ENCODE measurements around the gene COL3A1. TPM values are rescaled to one million over a fixed set of nuclear protein-coding genes. Genes with fewer than 3 reads are reported as not detected.

The COL3A1 gene
- total and polyA plus RNA-seq, 2 donors (not counting 3 experiments of a cell fraction or from before 2014, with no cell fraction given) = 2.3 to 8.7 TPM

GRCh38 chr2:189013671-189014448 is 39.7 kb downstream of the COL3A1 start:
- no TSS peak for BruUV-seq (replicated peaks)
- H3K9me3 ChIP-seq (replicated peaks; ENCODE audit: control insufficient read depth, insufficient read depth, low read length) = no peaks in the 10 kb centered on the region
- POLR2A ChIA-PET = no interaction called here
- intact Hi-C loops (cut with micrococcal nuclease) (loop anchor here (5.0 kb wide), 1 partner anchor 1043 kb away; no protein-coding TSS in a partner anchor), dilution Hi-C loops (cut with MboI; ENCODE audit: extremely low pct_ligation_motif_present, low sequenced_read_pairs) (no loop called here)
- CTCF ChIA-PET = no interaction called here
- H3K79me2 ChIP-seq (ENCODE audit: control insufficient read depth, insufficient read depth, low read length) = no peaks in the 10 kb centered on the region
- FAIRE-seq = no peak
- H3K27me3 ChIP-seq (ENCODE audit: control insufficient read depth in 2 of 2, insufficient read depth in 2 of 2, low read length in 2 of 2) = no peaks in the 10 kb centered on the region
- no peak overlapping the region for H3K4me3 ChIP-seq (replicated peaks in 1 of 3; ENCODE audit: insufficient read depth in 1 of 3, low read depth in 1 of 3, low read length in 3 of 3)
- H3K36me3 ChIP-seq (ENCODE audit: control insufficient read depth in 2 of 2, extremely low read depth in 1 of 2, insufficient read depth in 2 of 2, low read length in 2 of 2) = no peaks in the 10 kb centered on the region
- DNase-seq (ENCODE audit: low read depth, low spot score) = no peak
- TF ChIP-seq POLR2AphosphoS5 (IDR thresholded peaks at IDR 0.05; ENCODE audit: insufficient read depth, low read depth, low read length) (no peak), POLR2A (IDR thresholded peaks at IDR 0.05; ENCODE audit: low read depth, low read length) (no peak), JUN (IDR thresholded peaks at IDR 0.05; ENCODE audit: borderline replicate concordance, insufficient read depth, insufficient read length, low read depth) (no peak), MYC (IDR thresholded peaks at IDR 0.05; ENCODE audit: low read depth, low read length) (no peak), EZH2 (IDR thresholded peaks at IDR 0.05; ENCODE audit: borderline replicate concordance, low read depth, low read length, severe bottlenecking) (no peak), GATA2 (IDR thresholded peaks at IDR 0.05; ENCODE audit: insufficient read depth, insufficient read length, low read depth, low read length) (no peak), FOS (IDR thresholded peaks at IDR 0.05; ENCODE audit: borderline replicate concordance, insufficient read depth, low read length) (no peak)
- TF ChIP-seq, protein P1, sequence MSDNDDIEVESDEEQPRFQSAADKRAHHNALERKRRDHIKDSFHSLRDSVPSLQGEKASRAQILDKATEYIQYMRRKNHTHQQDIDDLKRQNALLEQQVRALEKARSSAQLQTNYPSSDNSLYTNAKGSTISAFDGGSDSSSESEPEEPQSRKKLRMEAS (IDR thresholded peaks at IDR 0.05; ENCODE audit: insufficient read depth, insufficient read length) = no peak
- TF ChIP-seq, protein P2, sequence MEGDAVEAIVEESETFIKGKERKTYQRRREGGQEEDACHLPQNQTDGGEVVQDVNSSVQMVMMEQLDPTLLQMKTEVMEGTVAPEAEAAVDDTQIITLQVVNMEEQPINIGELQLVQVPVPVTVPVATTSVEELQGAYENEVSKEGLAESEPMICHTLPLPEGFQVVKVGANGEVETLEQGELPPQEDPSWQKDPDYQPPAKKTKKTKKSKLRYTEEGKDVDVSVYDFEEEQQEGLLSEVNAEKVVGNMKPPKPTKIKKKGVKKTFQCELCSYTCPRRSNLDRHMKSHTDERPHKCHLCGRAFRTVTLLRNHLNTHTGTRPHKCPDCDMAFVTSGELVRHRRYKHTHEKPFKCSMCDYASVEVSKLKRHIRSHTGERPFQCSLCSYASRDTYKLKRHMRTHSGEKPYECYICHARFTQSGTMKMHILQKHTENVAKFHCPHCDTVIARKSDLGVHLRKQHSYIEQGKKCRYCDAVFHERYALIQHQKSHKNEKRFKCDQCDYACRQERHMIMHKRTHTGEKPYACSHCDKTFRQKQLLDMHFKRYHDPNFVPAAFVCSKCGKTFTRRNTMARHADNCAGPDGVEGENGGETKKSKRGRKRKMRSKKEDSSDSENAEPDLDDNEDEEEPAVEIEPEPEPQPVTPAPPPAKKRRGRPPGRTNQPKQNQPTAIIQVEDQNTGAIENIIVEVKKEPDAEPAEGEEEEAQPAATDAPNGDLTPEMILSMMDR (IDR thresholded peaks at IDR 0.05; ENCODE audit: extremely low read depth in 1 of 2, insufficient read depth in 1 of 2, low read depth in 1 of 2, low read length in 2 of 2) = no peak
- H3K27ac ChIP-seq (ENCODE audit: insufficient read depth, low read depth, low read length) = no peak overlapping the region
- no peak overlapping the region for H3K9ac ChIP-seq (replicated peaks; ENCODE audit: extremely low read depth, insufficient read depth, low read length)
- no peaks in the 10 kb centered on the region for H4K20me1 ChIP-seq (replicated peaks; ENCODE audit: control insufficient read depth, extremely low read depth, insufficient read depth, low read length)
- H3K4me1 ChIP-seq (ENCODE audit: control insufficient read depth, extremely low read depth, insufficient read depth, low read length) = peaks cover 6% of the 10 kb centered on the region
- H2AFZ ChIP-seq (ENCODE audit: low read depth, low read length) = no peak overlapping the region
- no peaks in the 10 kb centered on the region for H3K9me1 ChIP-seq (replicated peaks; ENCODE audit: control insufficient read depth, extremely low read depth, insufficient read depth, low read length)
- no peak overlapping the region for H3K4me2 ChIP-seq (ENCODE audit: insufficient read depth, low read length)

Measured in endothelial cell of umbilical vein (primary cell).